Prostate gland (tissue), 2 donors: ENCODE measurements around the gene CST9L. TPM values are rescaled to one million over a fixed set of nuclear protein-coding genes. Genes with fewer than 3 reads are reported as not detected.

Experiments
- DNase-seq: peaks from one replicate; pipeline ENCODE4 v3.0.0-alpha.2; 2019; ENCODE audit warnings: low spot score
- H3K27ac ChIP-seq, 2 donors: fragments of 200-600 bp; sonication (generic); 2 replicates each; pipeline ENCODE4 v1.5.1; 2017 to 2019
- H3K27me3 ChIP-seq: fragments of 200-600 bp; sonication (generic); replicated peaks from 2 replicates; pipeline ENCODE4 v1.5.1; 2019; ENCODE audit not compliant: insufficient read depth
- H3K36me3 ChIP-seq, 2 donors: fragments of 200-600 bp; sonication (generic); 1 replicate in 1 of 2; 2 replicates in 1 of 2; pipeline versions ENCODE4 v1.5.1 to v1.8.1; 2017 to 2019
- H3K4me1 ChIP-seq: fragments of 200-600 bp; sonication (generic); replicated peaks from 2 replicates; pipeline ENCODE4 v1.5.1; 2019
- H3K4me3 ChIP-seq, 2 donors: fragments of 200-600 bp; sonication (generic); 2 replicates each; pipeline ENCODE4 v1.5.1; 2017 to 2019
- H3K9me3 ChIP-seq: fragments of 200-600 bp; sonication (generic); 2 replicates; pipeline ENCODE4 v1.5.1; 2017
- CTCF ChIP-seq, 4 experiments: fragments of 200-600 bp in 2 of 4; fragments of 450-650 bp in 2 of 4; sonication (generic) in 2 of 4; IDR thresholded peaks; 1 replicate in 3 of 4; 2 replicates in 1 of 4; pipeline ENCODE4 v1.5.1; 2016 to 2019; ENCODE audit warnings: antibody characterized with exemption in 4 of 4, mild to moderate bottlenecking in 2 of 4, moderate library complexity in 2 of 4
- POLR2A ChIP-seq: fragments of 450-650 bp; IDR thresholded peaks from one replicate; pipeline ENCODE4 v1.6.1; 2016; ENCODE audit warnings: antibody characterized with exemption, mild to moderate bottlenecking
- POLR2AphosphoS5 ChIP-seq: sonication (generic); formaldehyde crosslinking; IDR thresholded peaks from one replicate; pipeline ENCODE4 v1.6.1; 2017; ENCODE audit warnings: antibody characterized with exemption
- WGBS: methylation state at CpG from one replicate; pipeline ENCODE4 v1.1.5; 2018; 5-methylcytosine and 5-hydroxymethylcytosine counted together
- intact Hi-C: fragments of 100-400 bp; cut with DNase I; formaldehyde crosslinking; loops from one replicate; pipeline ENCODE4 v1.14.2; 2022
- total RNA-seq, 2 donors: library from RNA; depleted of rRNA; stranded (reverse); fragments of >200 nt; gene quantifications; one replicate each; pipeline ENCODE4 v1.1.0, GENCODE V29; 2016

The CST9L gene
- total RNA-seq, 2 donors from 2014 or later = 44.0 TPM; not detected in 1

DNA sequence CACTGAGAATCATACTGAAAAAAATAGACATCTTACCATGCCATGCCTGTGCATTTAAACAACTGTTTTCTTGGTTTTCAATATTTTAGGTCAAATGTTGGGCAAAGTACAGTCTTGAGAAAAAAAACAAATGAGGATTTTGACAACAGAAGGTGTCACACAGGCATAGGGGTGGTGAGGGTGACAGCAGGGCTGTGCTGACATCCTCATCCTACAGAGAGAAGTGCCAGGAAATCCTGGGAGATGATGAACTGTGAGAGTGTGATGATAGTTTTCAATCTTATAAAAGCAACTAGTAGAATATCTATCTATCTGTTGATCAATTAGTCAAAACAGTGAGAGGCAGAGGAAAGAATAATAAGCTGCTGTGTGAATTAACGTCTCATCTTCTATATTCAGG is 53.4 kb downstream of the CST9L start:
- Histone ChIP-seq H3K4me3 (no peak overlapping the region), H3K9me3 (no peaks in the 10 kb centered on the region), H3K27ac (no peak overlapping the region), H3K27me3 (no peaks in the 10 kb centered on the region), H3K36me3 (no peaks in the 10 kb centered on the region), H3K4me1 (no peaks in the 10 kb centered on the region)
- DNase-seq = no peak
- intact Hi-C loops = no loop called here
- WGBS = 63% methylated on average over 1 of the region's 1 CpG
- TF ChIP-seq POLR2AphosphoS5 (no peak), POLR2A (no peak), CTCF (IDR thresholded peaks at IDR 0.05) (no peak)

Other genes starting within 250 kb of the CST9L start
- gene NXT1, start 217.7 kb downstream of the CST9L start, total RNA-seq = 10 to 100 TPM; 39.2 to 59.8 TPM
- gene GZF1, start 206.3 kb downstream of the CST9L start, total RNA-seq = 10 to 100 TPM in 1 of 2 donors, 1 to 10 TPM in 1; 9.4 to 45.3 TPM
- 10 to 100 TPM in 1 of 2 donors, 1 to 10 TPM in 1; 8.1 to 24.3 TPM for gene NAPB, start 147.0 kb downstream of the CST9L start, total RNA-seq
- not detected for gene CSTL1, start 128.8 kb downstream of the CST9L start, total RNA-seq
- not detected for gene CST11, start 115.6 kb downstream of the CST9L start, total RNA-seq
- under 1 TPM in 1 of 2 donors, not detected in 1; 0.74 TPM for gene CST8, start 77.4 kb downstream of the CST9L start, total RNA-seq
- not detected for gene CST9, start 37.4 kb upstream of the CST9L start, total RNA-seq
- 1,000 to 10,000 TPM; 1,170 to 3,384 TPM for gene CST3, start 69.5 kb upstream of the CST9L start, total RNA-seq
- 1 to 10 TPM in 1 of 2 donors, not detected in 1; 7.9 TPM for gene CST4, start 120.6 kb upstream of the CST9L start, total RNA-seq
- 1 to 10 TPM; 1.2 to 8.3 TPM for gene CST1, start 182.5 kb upstream of the CST9L start, total RNA-seq